Measurements from ENCODE around the gene SRSF9. TPM values are rescaled to one million over a fixed set of nuclear protein-coding genes. Genes with fewer than 3 reads are reported as not detected.
A peak's percentile ranks its signal among the peaks of the same experiment; 100 is the strongest.
"Not testable (repeated sequence)": the region's sequence is repeated elsewhere in the genome, so short reads cannot be mapped to it uniquely, and the experiment has no call there.

SRSF9 gene
- 100 to 1,000 TPM; 140 to 209 TPM for total RNA-seq

GRCh38 chr12:120469450-120470149 is at the start of gene SRSF9:
TSS of gene SRSF9 (minus strand) at chr12:120469748. CDS start at chr12:120469609, 139 bp downstream.
- ATAC-seq (peak; percentile 94), DNase-seq (peak; percentile 98)
- Mint-ChIP-seq H3K4me3 (peak within 1 kb of the TSS; percentile 79), H3K36me3 (ENCODE audit: low read depth) (peaks cover 21% of the 10 kb centered on the region), H3K4me1 (peaks cover 40% of the 10 kb centered on the region), H3K9me3 (ENCODE audit: low read depth) (no peaks in the 10 kb centered on the region), H3K27me3 (no peaks in the 10 kb centered on the region), H3K27ac (peak within 1 kb of the TSS; percentile 88)
- ChIA-PET POLR2A (interaction anchor here (0.6 to 2.5 kb wide), 3 partner anchors 11 to 268 kb away, joined by 4 to 12 read pairs (median 5); partner anchors contain the start of gene RPLP0), CTCF (interaction anchor here (0.6 to 2.8 kb wide), 19 partner anchors 11 to 422 kb away, joined by 3 to 10 read pairs (median 4); partner anchors contain the start of gene POP5)
- intact Hi-C loops (cut with DNase I, micrococcal nuclease), result loop anchor here (1.0 to 2.0 kb wide), 14 partner anchors 23 to 268 kb away; partner anchors contain the start of genes COX6A1 (in 2 of the 2), GATC (in 2 of the 2), RNF10 (in 2 of the 2) and TRIAP1 (in 2 of the 2)

DNA sequence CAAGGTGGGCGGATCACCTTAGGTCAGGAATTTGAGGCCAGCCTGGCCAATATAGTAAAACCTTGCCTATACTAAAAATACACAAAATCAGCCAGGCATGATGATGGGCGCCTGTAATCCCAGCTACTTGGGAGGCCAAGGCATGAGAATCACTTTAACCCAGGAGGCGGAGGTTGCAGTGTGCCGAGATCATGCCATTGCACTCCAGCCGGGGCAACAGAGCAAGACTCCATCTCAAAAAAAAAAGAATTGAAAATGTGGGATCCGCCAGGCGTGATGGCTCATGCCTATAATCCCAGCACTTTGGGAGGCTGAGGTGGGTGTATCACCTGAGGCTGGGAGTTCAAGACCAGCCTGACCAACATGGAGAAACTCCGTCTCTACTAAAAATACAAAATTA is 49.8 kb upstream of the SRSF9 start:
- H3K4me1 Mint-ChIP-seq; ATAC-seq; H3K27ac Mint-ChIP-seq; POLR2A ChIA-PET; intact Hi-C loops (cut with DNase I, micrococcal nuclease); H3K9me3 Mint-ChIP-seq (ENCODE audit: low read depth); H3K27me3 Mint-ChIP-seq; H3K4me3 Mint-ChIP-seq; DNase-seq: not testable (repeated sequence)
- CTCF ChIA-PET, result interaction anchor here (0.8 to 1.0 kb wide), 2 partner anchors 22 to 105 kb away, joined by 3 to 4 read pairs; no protein-coding TSS in a partner anchor
- peaks cover 12% of the 10 kb centered on the region for H3K36me3 Mint-ChIP-seq (ENCODE audit: low read depth)

DNA sequence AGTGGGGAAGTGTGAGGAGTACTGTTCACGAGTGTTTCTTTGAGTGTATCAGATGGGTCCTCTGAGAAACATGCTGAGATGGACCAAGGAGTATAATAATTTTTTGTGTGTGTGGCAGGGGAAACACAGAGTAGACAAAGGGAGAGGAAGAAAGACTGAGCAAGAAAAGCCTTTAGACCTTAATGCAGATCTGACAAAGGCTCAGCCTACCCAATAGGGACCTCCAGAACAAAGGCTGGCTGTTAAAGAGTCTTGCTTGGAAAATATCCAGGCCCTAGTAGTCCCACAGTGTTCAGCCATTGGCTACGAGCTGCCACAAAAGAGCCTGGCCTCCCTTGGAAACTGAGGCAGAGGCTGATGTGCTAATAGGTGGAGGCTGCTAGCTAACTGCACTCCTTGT is 45.9 kb upstream of the SRSF9 start:
- H3K27ac Mint-ChIP-seq, result no peak overlapping the region
- CTCF ChIA-PET, result interaction anchor here (1.4 kb wide), 1 partner anchor 15 kb away, joined by 3 read pairs; no protein-coding TSS in a partner anchor
- peaks cover 13% of the 10 kb centered on the region for H3K36me3 Mint-ChIP-seq (ENCODE audit: low read depth)
- no peaks in the 10 kb centered on the region for H3K27me3 Mint-ChIP-seq
- POLR2A ChIA-PET, result no interaction called here
- H3K9me3 Mint-ChIP-seq (ENCODE audit: low read depth), result no peaks in the 10 kb centered on the region
- no peak overlapping the region for H3K4me3 Mint-ChIP-seq
- ATAC-seq, result no peak
- intact Hi-C loops (cut with DNase I, micrococcal nuclease), result no loop called here
- DNase-seq, result no peak
- H3K4me1 Mint-ChIP-seq, result no peaks in the 10 kb centered on the region

DNA sequence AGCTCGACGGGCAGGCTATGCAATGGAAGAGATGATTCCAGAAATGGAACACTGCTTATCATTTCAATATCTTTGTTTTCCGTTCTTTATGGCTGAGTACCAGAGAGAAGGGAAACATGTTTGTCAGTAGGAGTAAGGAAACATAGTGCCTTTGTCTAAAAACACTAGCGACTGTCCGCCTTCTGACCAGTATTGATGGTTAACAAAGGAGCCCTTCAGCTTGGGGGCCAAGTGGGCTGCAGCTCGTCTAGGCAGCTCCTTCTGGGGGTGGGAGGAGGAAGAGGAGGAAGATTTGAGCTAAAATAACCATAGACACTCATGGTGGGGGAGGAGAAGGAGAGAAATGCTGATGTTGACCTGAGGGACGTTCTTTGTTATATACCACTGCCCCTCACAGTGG is 44.5 kb upstream of the SRSF9 start:
- no peaks in the 10 kb centered on the region for H3K9me3 Mint-ChIP-seq (ENCODE audit: low read depth)
- H3K4me3 Mint-ChIP-seq, result no peak overlapping the region
- DNase-seq, result no peak
- ChIA-PET POLR2A (no interaction called here), CTCF (interaction anchor here (0.6 to 0.9 kb wide), 2 partner anchors 30 to 146 kb away, joined by 3 read pairs; no protein-coding TSS in a partner anchor)
- no peaks in the 10 kb centered on the region for H3K27me3 Mint-ChIP-seq
- H3K36me3 Mint-ChIP-seq (ENCODE audit: low read depth), result peaks cover 18% of the 10 kb centered on the region
- H3K4me1 Mint-ChIP-seq, result no peaks in the 10 kb centered on the region
- no peak for ATAC-seq
- H3K27ac Mint-ChIP-seq, result no peak overlapping the region
- intact Hi-C loops (cut with DNase I, micrococcal nuclease), result no loop called here

DNA sequence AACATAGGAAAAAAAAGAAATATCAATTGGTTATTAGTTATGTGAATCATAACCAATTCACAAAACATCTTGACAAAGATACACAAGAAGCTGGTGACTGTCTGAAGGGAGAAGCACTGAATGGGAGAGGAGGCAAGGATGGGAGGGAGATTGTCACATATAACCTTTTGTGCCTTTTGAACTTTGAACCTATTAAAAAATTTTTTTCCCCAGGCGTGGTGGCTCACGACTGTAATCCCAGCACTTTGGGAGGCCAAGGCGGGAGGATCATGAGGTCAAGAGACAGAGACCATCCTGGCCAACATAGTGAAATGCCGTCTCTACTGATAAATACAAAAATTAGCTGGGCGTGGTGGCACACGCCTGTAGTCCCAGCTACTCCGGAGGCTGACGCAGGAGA is 39.0 kb upstream of the SRSF9 start:
- Mint-ChIP-seq H3K27me3 (no peaks in the 10 kb centered on the region), H3K36me3 (ENCODE audit: low read depth) (peaks cover 17% of the 10 kb centered on the region), H3K4me1 (no peaks in the 10 kb centered on the region), H3K27ac (no peak overlapping the region), H3K9me3 (ENCODE audit: low read depth) (no peaks in the 10 kb centered on the region), H3K4me3 (no peak overlapping the region)
- ChIA-PET CTCF (interaction anchor here (0.7 to 1.1 kb wide), 3 partner anchors 12 to 165 kb away, joined by 3 to 4 read pairs (median 3); no protein-coding TSS in a partner anchor), POLR2A (no interaction called here)
- intact Hi-C loops (cut with DNase I, micrococcal nuclease), result no loop called here
- no peak for DNase-seq
- no peak for ATAC-seq

DNA sequence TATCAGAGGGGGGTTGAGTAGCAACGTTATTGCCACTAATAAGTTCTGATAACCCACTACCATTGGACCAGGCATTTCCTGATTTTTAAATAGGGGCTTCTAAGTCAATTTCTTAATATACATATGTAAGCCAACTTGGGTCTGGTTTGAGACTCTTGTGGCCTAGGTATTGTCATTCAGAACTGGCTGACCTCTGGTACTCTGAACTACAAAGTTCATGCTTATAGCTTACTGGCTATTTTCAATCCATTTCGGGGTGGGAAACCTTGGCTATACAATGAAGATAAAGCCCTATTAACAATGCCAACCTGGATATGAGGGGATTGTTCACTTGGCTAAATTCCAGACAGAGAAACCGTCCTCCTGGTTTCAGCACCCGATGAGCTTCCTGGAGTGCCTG is 35.0 kb upstream of the SRSF9 start:
- ATAC-seq, result no peak
- ChIA-PET POLR2A (interaction anchor here (1.2 kb wide), 1 partner anchor 8 kb away, joined by 3 read pairs; no protein-coding TSS in a partner anchor), CTCF (interaction anchor here (1.4 to 1.9 kb wide), 3 partner anchors 8 to 144 kb away, joined by 4 to 6 read pairs (median 5); partner anchors contain the start of gene DYNLL1)
- intact Hi-C loops (cut with DNase I, micrococcal nuclease), result no loop called here
- H3K36me3 Mint-ChIP-seq (ENCODE audit: low read depth), result peaks cover 21% of the 10 kb centered on the region
- no peak overlapping the region for H3K4me3 Mint-ChIP-seq
- H3K27me3 Mint-ChIP-seq, result no peaks in the 10 kb centered on the region
- DNase-seq, result no peak
- peaks cover 7% of the 10 kb centered on the region for H3K4me1 Mint-ChIP-seq
- H3K9me3 Mint-ChIP-seq (ENCODE audit: low read depth), result no peaks in the 10 kb centered on the region
- H3K27ac Mint-ChIP-seq, result no peak overlapping the region

DNA sequence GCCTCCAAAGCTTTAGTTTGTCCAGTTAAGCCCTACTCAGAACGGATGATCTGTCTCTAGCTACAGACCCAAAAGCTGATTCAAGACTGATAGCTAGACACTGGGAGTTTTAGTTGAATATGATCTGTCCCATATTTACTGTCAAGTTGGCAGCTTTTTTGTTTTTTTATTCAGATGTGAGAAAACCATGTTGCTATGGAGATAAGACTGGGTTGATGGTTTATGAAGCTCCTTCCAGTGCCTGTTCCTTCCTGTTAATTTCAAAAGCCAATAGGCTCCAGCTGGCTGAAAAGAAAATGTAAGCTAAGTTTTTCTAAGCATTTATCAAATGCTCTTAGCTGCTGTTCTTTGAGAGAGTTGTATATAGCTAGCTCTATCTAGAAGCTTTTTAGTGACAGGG is 31.0 kb upstream of the SRSF9 start:
- DNase-seq (no peak), ATAC-seq (no peak)
- Mint-ChIP-seq H3K27ac (no peak overlapping the region), H3K27me3 (no peaks in the 10 kb centered on the region), H3K36me3 (ENCODE audit: low read depth) (peaks cover 37% of the 10 kb centered on the region), H3K9me3 (ENCODE audit: low read depth) (no peaks in the 10 kb centered on the region), H3K4me1 (peaks cover 23% of the 10 kb centered on the region), H3K4me3 (no peak overlapping the region)
- CTCF ChIA-PET, result interaction anchor here (0.8 to 1.7 kb wide), 7 partner anchors 9 to 82 kb away, joined by 3 to 6 read pairs (median 4); no protein-coding TSS in a partner anchor
- POLR2A ChIA-PET, result no interaction called here
- intact Hi-C loops (cut with DNase I, micrococcal nuclease), result no loop called here

GRCh38 chr12:120498870-120499515 is 29.4 kb upstream of the SRSF9 start:
- no peak for ATAC-seq
- intact Hi-C loops (cut with DNase I, micrococcal nuclease), result no loop called here
- H3K36me3 Mint-ChIP-seq (ENCODE audit: low read depth), result peaks cover 36% of the 10 kb centered on the region
- H3K27me3 Mint-ChIP-seq, result no peaks in the 10 kb centered on the region
- H3K27ac Mint-ChIP-seq, result no peak overlapping the region
- DNase-seq, result no peak
- no peak overlapping the region for H3K4me3 Mint-ChIP-seq
- peaks cover 32% of the 10 kb centered on the region for H3K4me1 Mint-ChIP-seq
- ChIA-PET CTCF (interaction anchor here (0.6 kb wide), 1 partner anchor 81 kb away, joined by 3 read pairs; no protein-coding TSS in a partner anchor), POLR2A (interaction anchor here (1.3 kb wide), 1 partner anchor 208 kb away, joined by 3 read pairs; no protein-coding TSS in a partner anchor)
- no peaks in the 10 kb centered on the region for H3K9me3 Mint-ChIP-seq (ENCODE audit: low read depth)

GRCh38 chr12:120497524-120498150 is 28.1 kb upstream of the SRSF9 start:
- Mint-ChIP-seq H3K4me1 (peaks cover 32% of the 10 kb centered on the region), H3K9me3 (ENCODE audit: low read depth) (no peaks in the 10 kb centered on the region), H3K36me3 (ENCODE audit: low read depth) (peaks cover 28% of the 10 kb centered on the region), H3K27ac (peak overlapping the region; percentile 75), H3K27me3 (no peaks in the 10 kb centered on the region), H3K4me3 (peak overlapping the region; percentile 91)
- CTCF ChIA-PET, result interaction anchor here (0.7 to 2.3 kb wide), 5 partner anchors 22 to 358 kb away, joined by 3 to 7 read pairs (median 4); no protein-coding TSS in a partner anchor
- no peak for ATAC-seq
- intact Hi-C loops (cut with DNase I, micrococcal nuclease), result loop anchor here (2.0 kb wide), 3 partner anchors 31 to 59 kb away; partner anchors contain the start of genes COQ5 (in 1 of the 2), COX6A1 (in 1 of the 2), GATC (in 1 of the 2) and TRIAP1 (in 1 of the 2)
- POLR2A ChIA-PET, result no interaction called here
- DNase-seq, result no peak

DNA sequence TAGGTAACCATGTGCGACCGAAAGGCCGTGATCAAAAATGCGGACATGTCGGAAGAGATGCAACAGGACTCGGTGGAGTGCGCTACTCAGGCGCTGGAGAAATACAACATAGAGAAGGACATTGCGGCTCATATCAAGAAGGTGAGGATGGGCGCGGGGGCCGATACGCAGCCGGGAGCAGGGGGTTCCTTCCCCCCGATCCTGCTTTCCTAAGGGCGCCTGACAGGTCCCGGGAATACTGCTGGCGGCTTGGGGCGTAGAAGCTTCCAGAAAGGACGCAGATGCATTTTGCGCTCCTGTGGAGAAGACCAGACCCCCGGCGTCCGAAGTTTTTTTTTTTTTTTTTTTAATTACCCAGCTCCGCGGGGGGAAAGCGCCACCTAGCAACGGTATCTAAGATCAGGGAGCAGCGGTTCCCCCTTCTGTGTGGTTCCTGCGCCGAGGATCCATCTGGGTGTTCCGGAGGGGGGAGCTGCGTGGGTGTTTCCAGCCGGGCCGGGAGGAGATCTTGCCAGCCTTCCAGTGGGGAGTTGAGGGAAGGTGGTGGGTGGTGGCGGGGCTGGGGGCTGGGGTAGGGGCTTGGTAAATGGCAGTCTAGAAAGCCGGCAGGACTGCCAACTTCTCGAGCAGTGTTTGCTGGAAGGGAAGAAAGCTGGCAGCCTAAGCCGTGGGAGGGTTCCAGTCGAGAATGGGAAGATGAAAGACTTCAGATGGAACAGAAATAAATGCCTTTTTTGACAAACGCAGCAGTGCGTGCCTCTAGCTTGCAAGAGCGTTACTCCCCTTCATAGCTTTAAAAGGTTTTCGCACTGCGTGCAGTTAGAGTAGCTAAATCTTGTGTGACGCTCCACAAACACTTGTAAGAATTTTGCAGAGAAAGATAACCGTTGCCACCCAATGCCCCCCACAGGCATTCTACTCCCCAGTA is 27.1 kb upstream of the SRSF9 start:
- peak overlapping the region; percentile 91 for H3K4me3 Mint-ChIP-seq
- peaks cover 28% of the 10 kb centered on the region for H3K36me3 Mint-ChIP-seq (ENCODE audit: low read depth)
- ChIA-PET CTCF (interaction anchor here (0.7 to 2.3 kb wide), 15 partner anchors 8 to 269 kb away, joined by 3 to 7 read pairs (median 4); partner anchors contain the start of genes GATC, SIRT4 and TRIAP1), POLR2A (interaction anchor here (0.6 to 1.6 kb wide), 10 partner anchors 8 to 268 kb away, joined by 3 to 16 read pairs (median 3); partner anchors contain the start of genes COQ5, RNU4-1 and RNU4-2)
- intact Hi-C loops (cut with DNase I, micrococcal nuclease), result loop anchor here (1.0 to 2.0 kb wide), 10 partner anchors 27 to 295 kb away; partner anchors contain the start of genes COQ5 (in 2 of the 2), COX6A1 (in 1 of the 2), GATC (in 1 of the 2) and MLEC (in 1 of the 2)
- no peaks in the 10 kb centered on the region for H3K9me3 Mint-ChIP-seq (ENCODE audit: low read depth)
- ATAC-seq (peak; percentile 20), DNase-seq (peak; percentile 65)
- H3K27me3 Mint-ChIP-seq, result no peaks in the 10 kb centered on the region
- H3K27ac Mint-ChIP-seq, result peak overlapping the region; percentile 75
- H3K4me1 Mint-ChIP-seq, result peaks cover 32% of the 10 kb centered on the region
